ENCODE data around the gene GRAMD2B.

GRAMD2B gene

GRCh38 chr5:126536874-126537273, 113.7 kb downstream of the GRAMD2B start:
- DNase-seq (ENCODE audit: low read depth in 2 of 2), result no peak

- DNase-seq (ENCODE audit: low read depth in 2 of 2), result no peak
Observed at GRCh38 chr5:126538579-126538978, 115.4 kb downstream of the GRAMD2B start.

- DNase-seq (ENCODE audit: low read depth in 2 of 2), result no peak
Observed at GRCh38 chr5:126540631-126541030, 117.4 kb downstream of the GRAMD2B start.

DNA sequence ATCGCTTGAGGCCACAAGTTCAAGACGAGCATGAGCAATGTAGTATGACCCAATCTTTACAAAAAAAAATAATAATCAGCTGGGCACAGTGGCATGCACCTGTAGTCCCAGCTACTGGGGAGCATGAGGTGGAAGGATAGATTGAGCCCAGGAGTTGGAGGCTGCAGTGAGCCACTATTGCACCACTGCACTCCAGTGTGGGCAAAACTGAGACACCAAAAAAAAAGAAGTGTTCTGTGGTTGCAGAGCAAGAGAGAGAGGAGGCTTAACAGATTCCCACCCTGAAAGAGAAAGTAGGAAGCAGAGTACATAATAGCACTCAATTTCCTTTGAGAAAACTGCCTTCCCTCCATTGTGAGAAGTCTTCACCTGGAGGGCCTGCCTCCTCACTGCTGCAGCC, 119.2 kb downstream of the GRAMD2B start:
- no peak for DNase-seq (ENCODE audit: low read depth in 2 of 2)

DNA sequence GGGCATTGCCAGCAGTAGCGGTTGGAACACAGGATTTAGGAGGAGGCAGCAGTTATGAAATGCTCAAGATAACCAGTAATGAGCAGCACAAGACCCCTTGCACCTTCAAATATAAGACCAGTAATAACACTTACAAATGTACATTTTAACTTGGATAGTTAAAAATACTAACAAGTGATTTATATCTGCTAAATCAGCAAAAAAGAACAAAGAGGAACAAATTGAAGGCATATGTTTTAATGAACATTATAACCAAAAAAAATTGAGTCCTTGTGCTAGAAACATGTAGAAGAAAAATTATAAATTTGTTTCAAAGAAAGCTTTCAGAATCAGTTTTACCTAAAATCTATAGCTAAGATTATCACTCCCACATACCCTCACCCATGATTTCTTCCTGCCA, 119.8 kb downstream of the GRAMD2B start:
- DNase-seq (ENCODE audit: low read depth in 2 of 2), result no peak

- DNase-seq (ENCODE audit: low read depth in 2 of 2), result no peak
Observed at GRCh38 chr5:126543660-126544059, 120.5 kb downstream of the GRAMD2B start.
